Mesangial cell (primary cell): ENCODE measurements around the gene ZNF391. TPM values are rescaled to one million over a fixed set of nuclear protein-coding genes. Genes with fewer than 3 reads are reported as not detected.

Experiments
- total RNA-seq: library from RNA; depleted of rRNA; stranded (reverse); fragments of >200 nt; gene quantifications from 2 replicates; pipeline ENCODE4 v1.2.3, GENCODE V29; 2015

The ZNF391 gene
- total RNA-seq: 0.81 and 1.9 TPM in 2 replicates

GRCh38 chr6:27388293-27389197 is at the start of gene ZNF391:
TSS of gene ZNF391 (plus strand) at chr6:27388759. CDS start at chr6:27400371, 11,612 bp downstream.

Other genes starting within 250 kb of the ZNF391 start
- 2.0 and 4.1 TPM in 2 replicates for gene PRSS16, start 141.1 kb upstream of the ZNF391 start, total RNA-seq
- gene POM121L2, start 76.5 kb upstream of the ZNF391 start, total RNA-seq: not detected in 2 replicates
- gene ZNF184, start 84.3 kb downstream of the ZNF391 start, total RNA-seq: 3.3 and 3.4 TPM in 2 replicates